K562 (cell line): ENCODE data around the gene CD52. TPM values are rescaled to one million over a fixed set of nuclear protein-coding genes. Genes with fewer than 3 reads are reported as not detected.

Experiments
- BHLHE40 ChIP-seq: IDR thresholded peaks from 2 replicates; pipeline ENCODE4 v1.6.1; 2011; ENCODE audit warnings: low read length, improper control_type of control experiment
- COPS2 ChIP-seq: fragments of 450-650 bp; conservative IDR thresholded peaks from 2 replicates; pipeline ENCODE4 v1.6.1; 2016; ENCODE audit warnings: mild to moderate bottlenecking, moderate library complexity
- GTF2F1 ChIP-seq: IDR thresholded peaks from 2 replicates; pipeline ENCODE4 v1.6.1; 2011; ENCODE audit warnings: low read depth, low read length, improper control_type of control experiment
- MAFG ChIP-seq: fragments of 450-650 bp; conservative IDR thresholded peaks from 2 replicates; pipeline ENCODE4 v1.6.1; 2016; ENCODE audit warnings: missing genetic modification characterization, missing compliant biosample characterization
- MCM5 ChIP-seq: fragments of 450-650 bp; IDR thresholded peaks from 2 replicates; pipeline ENCODE4 v1.6.1; 2016; ENCODE audit warnings: low read depth
- NCOA2 ChIP-seq, 2 experiments: fragments of 450-650 bp; IDR thresholded peaks; 2 replicates each; pipeline ENCODE4 v1.6.1; 2018; ENCODE audit warnings: mild to moderate bottlenecking in 2 of 2, moderate library complexity in 1 of 2; ENCODE audit not compliant: partially characterized antibody in 2 of 2
- PCBP2 ChIP-seq: fragments of 200-400 bp; formaldehyde crosslinking; IDR thresholded peaks from 2 replicates; pipeline ENCODE4 v1.6.1; 2018; ENCODE audit warnings: low read length, low read depth, mild to moderate bottlenecking, moderate library complexity; ENCODE audit not compliant: poor library complexity, severe bottlenecking
- POLR2AphosphoS5 ChIP-seq: IDR thresholded peaks from 2 replicates; pipeline ENCODE4 v1.6.1; 2011; ENCODE audit warnings: mild to moderate bottlenecking, low read depth, low read length, moderate library complexity; ENCODE audit not compliant: control insufficient read depth, insufficient read depth
- POU5F1 ChIP-seq: fragments of 150-350 bp; IDR thresholded peaks from 2 replicates; pipeline ENCODE4 v1.6.1; 2014; ENCODE audit warnings: borderline replicate concordance, low read length, low read depth, mild to moderate bottlenecking; ENCODE audit not compliant: partially characterized antibody
- RBM22 ChIP-seq: fragments of 200-400 bp; formaldehyde crosslinking; IDR thresholded peaks from 2 replicates; pipeline ENCODE4 v1.6.1; 2018; ENCODE audit warnings: low read length, low read depth; ENCODE audit not compliant: poor library complexity, severe bottlenecking
- SNRNP70 ChIP-seq: fragments of 200-400 bp; formaldehyde crosslinking; optimal IDR thresholded peaks from 2 replicates; pipeline ENCODE3; 2017; ENCODE audit warnings: low read depth, low read length
- SPI1 ChIP-seq: IDR thresholded peaks from 2 replicates; pipeline ENCODE4 v1.6.1; 2011; ENCODE audit warnings: low read depth, low read length, control low read depth, borderline replicate concordance
- TAF9B ChIP-seq: fragments of 450-650 bp; IDR thresholded peaks from 2 replicates; pipeline ENCODE4 v1.6.1; 2018; ENCODE audit warnings: mild to moderate bottlenecking; ENCODE audit not compliant: partially characterized antibody
- TCF7 ChIP-seq: sonication (generic); IDR thresholded peaks from 2 replicates; pipeline ENCODE4 v1.6.1; 2016; ENCODE audit warnings: antibody characterized with exemption, borderline replicate concordance
- THRAP3 ChIP-seq: fragments of 450-650 bp; IDR thresholded peaks from 2 replicates; pipeline ENCODE4 v1.6.1; 2016; ENCODE audit warnings: mild to moderate bottlenecking, inconsistent platforms, borderline replicate concordance
- ZFP36 ChIP-seq: fragments of 150-350 bp; IDR thresholded peaks from 2 replicates; pipeline ENCODE4 v1.6.1; 2018; ENCODE audit warnings: low read length, low read depth; ENCODE audit not compliant: partially characterized antibody
- polyA plus RNA-seq, 8 experiments: library from polyadenylated mRNA; depleted of rRNA in 4 of 8; stranded (reverse) in 5 of 8; unstranded in 3 of 8; fragments of >200 nt; fragmentation: Nextera tagmentation in 2 of 8; fragmentation: Illumina TruSeq in 1 of 8; extraction: Ambion mirVana in 2 of 8; extraction: Trizol in 1 of 8; gene quantifications; 2 replicates each; pipeline versions ENCODE4 v1.2.1 to v1.2.3, GENCODE V29; 2011 to 2014; ENCODE audit warnings: inconsistent platforms in 1 of 8, missing spikeins in 1 of 8
- total RNA-seq, 7 experiments: library from RNA; depleted of rRNA in 6 of 7; stranded (reverse); fragments of >200 nt in 6 of 7; fragmentation: Illumina TruSeq in 2 of 7; extraction: Trizol in 2 of 7; gene quantifications; 2 replicates each; pipeline versions ENCODE4 v1.2.1 to v1.2.3, GENCODE V29; 2011 to 2021; ENCODE audit warnings: low replicate concordance in 1 of 7
- TF ChIP-seq, protein P1 (sequence below): fragments of 250-450 bp; sonication (Bioruptor Pico); IDR thresholded peaks from 2 replicates; pipeline ENCODE4 v1.8.0; 2022; ENCODE audit warnings: inconsistent platforms
- TF ChIP-seq, protein P2 (sequence below): fragments of 250-450 bp; sonication (Bioruptor Pico); IDR thresholded peaks from 2 replicates; pipeline ENCODE4 v1.5.0; 2021; ENCODE audit warnings: mild to moderate bottlenecking, borderline replicate concordance
- TF ChIP-seq, protein P3 (sequence below): fragments of 250-450 bp; sonication (Bioruptor Pico); IDR thresholded peaks from 2 replicates; pipeline ENCODE4 v1.4.0; 2020; ENCODE audit warnings: mild to moderate bottlenecking, moderate library complexity, borderline replicate concordance

CD52 gene
- total and polyA plus RNA-seq, 9 of the 15 experiments (the other 6 are each of a cell fraction or from before 2014, with no cell fraction given) = 34.9 to 488 (median 173) TPM

DNA sequence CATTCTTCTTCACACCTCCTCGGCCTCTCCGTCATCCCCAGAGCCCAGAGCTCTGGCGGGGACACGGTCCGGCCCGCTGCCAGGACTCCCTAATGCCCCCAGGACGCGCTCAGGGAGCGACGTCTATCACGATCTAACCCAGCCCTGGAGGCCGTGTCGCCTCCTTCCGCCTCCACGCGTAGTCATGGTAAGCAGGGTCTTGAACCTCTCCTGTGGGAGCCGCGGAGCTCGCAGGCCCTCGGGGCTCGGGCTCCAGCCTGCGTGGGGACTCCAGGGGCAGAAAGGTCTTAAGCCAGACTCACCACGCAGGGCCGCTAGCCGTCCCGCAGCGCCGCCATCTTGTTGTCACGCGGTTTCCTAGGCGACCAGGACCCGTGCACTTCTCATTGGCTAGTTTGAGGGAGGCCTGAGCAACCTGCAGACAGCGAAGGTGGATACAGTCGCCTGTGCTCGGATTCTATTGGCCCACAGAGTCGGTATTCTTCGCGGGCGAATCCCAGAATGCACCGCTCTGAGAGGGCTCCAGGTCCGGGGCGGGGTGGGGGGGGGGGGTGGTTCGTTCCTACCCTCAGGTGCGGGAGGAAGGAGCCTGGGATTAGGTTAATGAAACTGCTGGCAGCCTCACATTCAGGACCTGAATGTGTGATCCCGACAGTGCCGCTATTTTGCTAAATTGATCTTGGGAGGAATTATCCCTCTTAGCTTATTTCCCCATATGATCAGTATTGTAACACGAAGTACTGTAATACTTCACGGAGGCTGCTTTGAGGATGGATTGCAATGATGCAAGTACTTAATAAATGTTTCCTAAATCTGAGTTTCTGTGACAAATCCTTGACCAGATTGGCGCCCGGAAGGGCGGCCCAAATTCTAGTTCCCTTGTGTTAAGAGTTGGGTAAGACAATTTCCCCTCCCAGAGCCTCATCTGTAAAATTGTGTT is 11.2 kb upstream of the CD52 start, which contains the start of gene UBXN11 (continued):
- TF ChIP-seq POU5F1 (no peak), SNRNP70 (no peak), PCBP2 (no peak), POLR2AphosphoS5 (no peak; the same call in 1 of the 2 replicates), THRAP3 (no peak), BHLHE40 (peak; percentile 97), NCOA2 (IDR thresholded peaks at IDR 0.05; ENCODE audit: partially characterized antibody in 2 of 2) (no peak), RBM22 (peak; percentile 90), SPI1 (no peak), TAF9B (no peak), MAFG (tag) (no peak), MCM5 (no peak), COPS2 (no peak), TCF7 (peak; percentile 61; the same call in 1 of the 2 replicates), GTF2F1 (no peak), ZFP36 (no peak)
- TF ChIP-seq, protein P1, sequence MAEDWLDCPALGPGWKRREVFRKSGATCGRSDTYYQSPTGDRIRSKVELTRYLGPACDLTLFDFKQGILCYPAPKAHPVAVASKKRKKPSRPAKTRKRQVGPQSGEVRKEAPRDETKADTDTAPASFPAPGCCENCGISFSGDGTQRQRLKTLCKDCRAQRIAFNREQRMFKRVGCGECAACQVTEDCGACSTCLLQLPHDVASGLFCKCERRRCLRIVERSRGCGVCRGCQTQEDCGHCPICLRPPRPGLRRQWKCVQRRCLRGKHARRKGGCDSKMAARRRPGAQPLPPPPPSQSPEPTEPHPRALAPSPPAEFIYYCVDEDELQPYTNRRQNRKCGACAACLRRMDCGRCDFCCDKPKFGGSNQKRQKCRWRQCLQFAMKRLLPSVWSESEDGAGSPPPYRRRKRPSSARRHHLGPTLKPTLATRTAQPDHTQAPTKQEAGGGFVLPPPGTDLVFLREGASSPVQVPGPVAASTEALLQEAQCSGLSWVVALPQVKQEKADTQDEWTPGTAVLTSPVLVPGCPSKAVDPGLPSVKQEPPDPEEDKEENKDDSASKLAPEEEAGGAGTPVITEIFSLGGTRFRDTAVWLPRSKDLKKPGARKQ (CRISPR knock-in tag) = no peak
- TF ChIP-seq, protein P2, sequence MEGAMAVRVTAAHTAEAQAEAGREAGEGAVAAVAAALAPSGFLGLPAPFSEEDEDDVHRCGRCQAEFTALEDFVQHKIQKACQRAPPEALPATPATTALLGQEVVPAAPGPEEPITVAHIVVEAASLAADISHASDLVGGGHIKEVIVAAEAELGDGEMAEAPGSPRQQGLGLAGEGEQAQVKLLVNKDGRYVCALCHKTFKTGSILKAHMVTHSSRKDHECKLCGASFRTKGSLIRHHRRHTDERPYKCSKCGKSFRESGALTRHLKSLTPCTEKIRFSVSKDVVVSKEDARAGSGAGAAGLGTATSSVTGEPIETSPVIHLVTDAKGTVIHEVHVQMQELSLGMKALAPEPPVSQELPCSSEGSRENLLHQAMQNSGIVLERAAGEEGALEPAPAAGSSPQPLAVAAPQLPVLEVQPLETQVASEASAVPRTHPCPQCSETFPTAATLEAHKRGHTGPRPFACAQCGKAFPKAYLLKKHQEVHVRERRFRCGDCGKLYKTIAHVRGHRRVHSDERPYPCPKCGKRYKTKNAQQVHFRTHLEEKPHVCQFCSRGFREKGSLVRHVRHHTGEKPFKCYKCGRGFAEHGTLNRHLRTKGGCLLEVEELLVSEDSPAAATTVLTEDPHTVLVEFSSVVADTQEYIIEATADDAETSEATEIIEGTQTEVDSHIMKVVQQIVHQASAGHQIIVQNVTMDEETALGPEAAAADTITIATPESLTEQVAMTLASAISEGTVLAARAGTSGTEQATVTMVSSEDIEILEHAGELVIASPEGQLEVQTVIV (CRISPR knock-in tag) = no peak
- TF ChIP-seq, protein P3, sequence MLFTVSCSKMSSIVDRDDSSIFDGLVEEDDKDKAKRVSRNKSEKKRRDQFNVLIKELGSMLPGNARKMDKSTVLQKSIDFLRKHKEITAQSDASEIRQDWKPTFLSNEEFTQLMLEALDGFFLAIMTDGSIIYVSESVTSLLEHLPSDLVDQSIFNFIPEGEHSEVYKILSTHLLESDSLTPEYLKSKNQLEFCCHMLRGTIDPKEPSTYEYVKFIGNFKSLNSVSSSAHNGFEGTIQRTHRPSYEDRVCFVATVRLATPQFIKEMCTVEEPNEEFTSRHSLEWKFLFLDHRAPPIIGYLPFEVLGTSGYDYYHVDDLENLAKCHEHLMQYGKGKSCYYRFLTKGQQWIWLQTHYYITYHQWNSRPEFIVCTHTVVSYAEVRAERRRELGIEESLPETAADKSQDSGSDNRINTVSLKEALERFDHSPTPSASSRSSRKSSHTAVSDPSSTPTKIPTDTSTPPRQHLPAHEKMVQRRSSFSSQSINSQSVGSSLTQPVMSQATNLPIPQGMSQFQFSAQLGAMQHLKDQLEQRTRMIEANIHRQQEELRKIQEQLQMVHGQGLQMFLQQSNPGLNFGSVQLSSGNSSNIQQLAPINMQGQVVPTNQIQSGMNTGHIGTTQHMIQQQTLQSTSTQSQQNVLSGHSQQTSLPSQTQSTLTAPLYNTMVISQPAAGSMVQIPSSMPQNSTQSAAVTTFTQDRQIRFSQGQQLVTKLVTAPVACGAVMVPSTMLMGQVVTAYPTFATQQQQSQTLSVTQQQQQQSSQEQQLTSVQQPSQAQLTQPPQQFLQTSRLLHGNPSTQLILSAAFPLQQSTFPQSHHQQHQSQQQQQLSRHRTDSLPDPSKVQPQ = no peak
